Upper lobe of left lung (tissue), 6 donors: ENCODE data around the gene C19orf85. TPM values are rescaled to one million over a fixed set of nuclear protein-coding genes. Genes with fewer than 3 reads are reported as not detected.

Source experiments
- ATAC-seq, 2 donors: fragments of 200-7000 bp; cut with Tn5 transposase; one replicate each; pipeline ENCODE4 v1.9.1; 2022; ENCODE audit warnings: mild to moderate bottlenecking in 2 of 2, moderate library complexity in 2 of 2; ENCODE audit not compliant: low FRiP score in 2 of 2
- DNase-seq, 2 donors: peaks; one replicate each; pipeline ENCODE4 v3.0.0-alpha.2; 2019 to 2020
- H3K27ac ChIP-seq, 4 donors: fragments of 200-600 bp; sonication (generic); one replicate each; pipeline ENCODE4 v1.5.1; 2016 to 2019
- H3K27me3 ChIP-seq, 4 donors: fragments of 200-600 bp; sonication (generic); one replicate each; pipeline ENCODE4 v1.5.1; 2017 to 2019
- H3K36me3 ChIP-seq, 4 donors: fragments of 200-600 bp; sonication (generic); one replicate each; pipeline ENCODE4 v1.5.1; 2016 to 2019
- H3K4me1 ChIP-seq, 4 donors: fragments of 200-600 bp; sonication (generic); one replicate each; pipeline ENCODE4 v1.5.1; 2018 to 2019
- H3K4me3 ChIP-seq, 4 donors: fragments of 200-600 bp; sonication (generic); one replicate each; pipeline ENCODE4 v1.5.1; 2017 to 2019; ENCODE audit warnings: mild to moderate bottlenecking in 2 of 4, moderate library complexity in 1 of 4
- H3K9me3 ChIP-seq, 4 donors: fragments of 200-600 bp; sonication (generic); one replicate each; pipeline ENCODE4 v1.5.1; 2018 to 2019
- EP300 ChIP-seq, 4 donors: sonication (generic); formaldehyde crosslinking; IDR thresholded peaks; one replicate each; pipeline ENCODE4 v1.5.1; 2017; ENCODE audit warnings: antibody characterized with exemption in 4 of 4, control low read depth in 2 of 4
- POLR2A ChIP-seq, 4 donors: fragments of 450-650 bp; IDR thresholded peaks; one replicate each; pipeline ENCODE4 v1.5.1; 2016 to 2017; ENCODE audit warnings: antibody characterized with exemption in 4 of 4, mild to moderate bottlenecking in 2 of 4
- POLR2AphosphoS5 ChIP-seq, 2 donors: sonication (generic); formaldehyde crosslinking; IDR thresholded peaks; one replicate each; pipeline ENCODE4 v1.5.1; 2017; ENCODE audit warnings: antibody characterized with exemption in 2 of 2
- WGBS, 2 donors: methylation state at CpG; one replicate each; pipeline ENCODE4 v1.1.5; 2017 to 2018; 5-methylcytosine and 5-hydroxymethylcytosine counted together
- total RNA-seq, 6 donors: library from RNA; depleted of rRNA in 4 of 6; stranded (reverse); fragments of >200 nt in 4 of 6; gene quantifications; one replicate each; pipeline versions ENCODE4 v1.1.0 to v1.2.1, GENCODE V29; 2016 to 2021
- TF ChIP-seq, protein P1 (sequence below), 6 experiments: fragments of 450-650 bp in 4 of 6; fragments of 200-600 bp in 2 of 6; sonication (generic) in 2 of 6; IDR thresholded peaks; one replicate each; pipeline ENCODE4 v1.5.1; 2016 to 2019; ENCODE audit warnings: antibody characterized with exemption in 6 of 6
- donor health status: DM: no; HTN: no; CAD: no; lungs with moderate emphysema.
- donor health status: DM: no; HTN: yes; CAD: no; lungs with severe emphysema.

Gene C19orf85
- total RNA-seq, 6 donors from 2014 or later, result not detected

DNA sequence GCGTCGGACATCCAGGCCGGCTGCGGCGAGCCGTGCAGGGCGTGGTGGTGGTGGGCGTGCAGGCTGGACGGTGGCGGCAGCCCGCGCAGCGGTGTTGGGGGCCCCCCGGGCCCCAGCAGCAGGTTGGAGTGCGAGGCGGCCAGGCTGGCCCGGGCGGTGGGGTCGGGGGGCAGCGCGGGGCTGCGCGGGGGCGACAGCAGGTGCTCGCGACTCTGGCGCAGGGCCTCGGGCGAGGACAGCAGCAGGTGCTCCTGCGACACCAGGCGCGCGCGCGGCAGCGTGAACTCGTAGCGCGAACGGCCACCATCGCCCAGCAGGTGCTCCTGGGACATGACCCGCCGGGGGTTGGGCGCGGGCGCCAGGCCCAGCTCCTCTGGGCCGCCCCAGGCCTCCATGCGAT is 31.3 kb downstream of the C19orf85 start:
- Histone ChIP-seq H3K4me3 (no peak overlapping the region), H3K9me3 (no peaks in the 10 kb centered on the region), H3K36me3 (no peaks in the 10 kb centered on the region), H3K27me3 (peaks cover 0 to 34% (median 5%) of the 10 kb centered on the region in 4 donors), H3K27ac (no peak overlapping the region), H3K4me1 (no peaks in the 10 kb centered on the region)
- TF ChIP-seq, protein P1, sequence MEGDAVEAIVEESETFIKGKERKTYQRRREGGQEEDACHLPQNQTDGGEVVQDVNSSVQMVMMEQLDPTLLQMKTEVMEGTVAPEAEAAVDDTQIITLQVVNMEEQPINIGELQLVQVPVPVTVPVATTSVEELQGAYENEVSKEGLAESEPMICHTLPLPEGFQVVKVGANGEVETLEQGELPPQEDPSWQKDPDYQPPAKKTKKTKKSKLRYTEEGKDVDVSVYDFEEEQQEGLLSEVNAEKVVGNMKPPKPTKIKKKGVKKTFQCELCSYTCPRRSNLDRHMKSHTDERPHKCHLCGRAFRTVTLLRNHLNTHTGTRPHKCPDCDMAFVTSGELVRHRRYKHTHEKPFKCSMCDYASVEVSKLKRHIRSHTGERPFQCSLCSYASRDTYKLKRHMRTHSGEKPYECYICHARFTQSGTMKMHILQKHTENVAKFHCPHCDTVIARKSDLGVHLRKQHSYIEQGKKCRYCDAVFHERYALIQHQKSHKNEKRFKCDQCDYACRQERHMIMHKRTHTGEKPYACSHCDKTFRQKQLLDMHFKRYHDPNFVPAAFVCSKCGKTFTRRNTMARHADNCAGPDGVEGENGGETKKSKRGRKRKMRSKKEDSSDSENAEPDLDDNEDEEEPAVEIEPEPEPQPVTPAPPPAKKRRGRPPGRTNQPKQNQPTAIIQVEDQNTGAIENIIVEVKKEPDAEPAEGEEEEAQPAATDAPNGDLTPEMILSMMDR (IDR thresholded peaks at IDR 0.05), result no peak
- no peak for TF ChIP-seq POLR2A (IDR thresholded peaks at IDR 0.05)
- TF ChIP-seq POLR2AphosphoS5 (IDR thresholded peaks at IDR 0.05), result no peak
- no peak for TF ChIP-seq EP300 (IDR thresholded peaks at IDR 0.05)
- DNase-seq, result peak in 1 of 2 donors; percentile 75
- ATAC-seq, result no peak
- WGBS, 2 donors, result 10 to 19% methylated on average over 9 to 24 of the region's 48 CpGs

DNA sequence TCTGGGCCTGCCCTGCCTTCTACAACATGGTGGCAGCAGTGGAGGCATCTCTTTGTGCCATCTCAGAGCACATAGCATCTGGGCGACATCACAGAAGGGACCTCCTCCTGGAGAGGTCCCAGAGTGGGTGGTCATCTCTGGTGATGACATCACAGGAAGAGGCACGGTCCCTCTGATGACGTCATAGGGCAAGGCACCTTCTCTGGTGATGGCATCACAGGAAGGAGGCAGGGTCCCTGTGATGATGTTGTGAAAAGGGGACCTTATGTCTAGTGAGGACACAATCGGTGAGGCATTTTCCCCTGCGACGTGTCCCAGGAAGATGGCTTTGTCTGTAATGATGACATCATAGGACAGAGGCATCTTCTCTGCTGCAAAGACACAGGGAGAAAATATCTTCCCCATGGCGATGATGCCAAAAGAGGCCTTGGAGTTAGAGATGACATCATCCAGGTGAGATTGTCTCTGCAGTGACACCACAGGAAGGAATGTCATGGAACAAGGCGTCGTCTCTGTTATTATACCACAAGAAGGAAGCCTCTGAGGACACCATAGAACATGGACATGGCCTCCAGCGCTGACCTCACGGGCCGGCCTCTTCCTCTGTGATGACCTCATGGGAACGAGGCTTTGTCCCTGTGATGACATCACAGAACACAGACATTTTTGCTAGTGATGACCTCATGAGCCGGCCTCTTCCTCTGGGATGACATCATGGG is 32.2 kb downstream of the C19orf85 start:
- no peak for DNase-seq
- 88 to 93% methylated on average over 11 to 14 of the region's 14 CpGs for WGBS, 2 donors
- no peak overlapping the region for H3K27ac ChIP-seq
- no peak for ATAC-seq
- H3K4me1 ChIP-seq, result no peaks in the 10 kb centered on the region
- no peak for TF ChIP-seq EP300 (IDR thresholded peaks at IDR 0.05)
- TF ChIP-seq POLR2A (IDR thresholded peaks at IDR 0.05), result no peak
- TF ChIP-seq POLR2AphosphoS5 (IDR thresholded peaks at IDR 0.05), result no peak
- TF ChIP-seq, protein P1 (IDR thresholded peaks at IDR 0.05), result no peak
- H3K36me3 ChIP-seq, result no peaks in the 10 kb centered on the region
- no peak overlapping the region for H3K4me3 ChIP-seq
- H3K27me3 ChIP-seq, result peaks cover 0 to 29% (median 5%) of the 10 kb centered on the region in 4 donors
- no peaks in the 10 kb centered on the region for H3K9me3 ChIP-seq

DNA sequence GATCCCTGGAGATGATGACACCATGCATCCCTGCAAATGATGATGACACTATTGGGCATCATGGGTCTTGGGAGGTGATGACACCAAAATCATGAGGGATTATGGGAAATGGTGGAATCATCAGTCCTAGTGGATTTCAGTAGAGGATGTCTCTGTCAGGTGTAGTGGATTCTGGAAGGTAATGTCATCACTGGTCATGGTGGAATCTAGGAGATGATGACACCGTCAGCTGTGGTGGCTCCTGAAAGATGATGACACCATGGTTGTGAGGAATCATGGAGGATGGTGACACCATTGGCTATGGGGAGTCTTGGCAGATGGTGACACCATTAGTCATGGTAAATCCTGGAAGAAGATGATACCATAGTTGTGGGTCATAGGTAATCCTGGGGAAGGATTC is 33.4 kb downstream of the C19orf85 start:
- no peaks in the 10 kb centered on the region for H3K36me3 ChIP-seq
- TF ChIP-seq POLR2A (IDR thresholded peaks at IDR 0.05) (no peak), EP300 (IDR thresholded peaks at IDR 0.05) (no peak), POLR2AphosphoS5 (IDR thresholded peaks at IDR 0.05) (no peak)
- TF ChIP-seq, protein P1 (IDR thresholded peaks at IDR 0.05), result no peak
- WGBS, 2 donors, result 100% methylated on average over 1 of the region's 1 CpG
- ATAC-seq, result no peak
- no peaks in the 10 kb centered on the region for H3K9me3 ChIP-seq
- H3K4me3 ChIP-seq, result no peak overlapping the region
- peaks cover 0 to 29% (median 5%) of the 10 kb centered on the region in 4 donors for H3K27me3 ChIP-seq
- H3K4me1 ChIP-seq, result no peaks in the 10 kb centered on the region
- no peak overlapping the region for H3K27ac ChIP-seq
- no peak for DNase-seq

DNA sequence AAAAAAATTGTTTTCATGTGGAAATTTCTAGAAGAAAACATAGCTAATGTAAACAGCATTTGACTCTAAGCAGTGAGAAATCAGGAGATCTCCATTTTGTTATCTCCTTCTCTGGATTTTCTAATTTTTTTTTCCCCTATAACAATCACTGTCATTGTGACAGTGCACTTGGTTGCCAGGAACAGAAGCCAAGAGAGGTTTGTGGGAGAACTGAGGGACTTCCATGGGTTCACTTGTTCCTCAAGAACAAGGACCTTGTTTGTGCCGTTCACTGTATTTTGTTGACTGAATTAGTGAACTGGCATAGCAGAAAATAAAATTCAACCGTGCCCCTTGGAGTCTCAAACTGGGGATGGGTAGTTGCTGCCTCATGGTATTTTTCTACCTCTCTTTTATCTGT is 38.5 kb downstream of the C19orf85 start:
- Histone ChIP-seq H3K27me3 (peaks cover 0 to 8% (median 0%) of the 10 kb centered on the region in 4 donors), H3K36me3 (no peaks in the 10 kb centered on the region), H3K9me3 (no peaks in the 10 kb centered on the region), H3K4me3 (no peak overlapping the region), H3K27ac (no peak overlapping the region), H3K4me1 (no peaks in the 10 kb centered on the region)
- ATAC-seq, result no peak
- WGBS, 2 donors, result 63 to 70% methylated on average over 2 of the region's 2 CpGs
- TF ChIP-seq, protein P1 (IDR thresholded peaks at IDR 0.05), result no peak
- TF ChIP-seq POLR2A (IDR thresholded peaks at IDR 0.05), result no peak
- TF ChIP-seq EP300 (IDR thresholded peaks at IDR 0.05), result no peak
- no peak for TF ChIP-seq POLR2AphosphoS5 (IDR thresholded peaks at IDR 0.05)
- DNase-seq, result no peak

DNA sequence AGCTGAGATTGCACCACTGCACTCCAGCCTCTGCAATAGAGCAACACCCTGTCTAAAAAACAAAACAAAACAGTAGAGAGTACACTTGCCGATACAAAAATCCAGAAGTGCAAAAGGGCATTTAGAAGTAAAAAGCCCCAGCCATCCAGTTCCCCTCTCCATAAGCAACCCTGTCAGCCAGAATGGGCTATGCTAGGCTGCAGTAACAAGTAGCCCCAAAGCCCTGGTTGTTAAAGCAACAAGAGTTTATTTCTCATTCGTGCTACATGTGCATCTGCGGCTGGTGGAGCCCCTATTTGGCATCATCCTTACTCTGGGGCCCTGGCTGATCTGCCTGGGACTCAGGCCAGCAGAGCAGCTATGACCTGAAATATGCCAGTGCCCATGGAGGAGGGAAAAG is 40.0 kb downstream of the C19orf85 start:
- DNase-seq (no peak), ATAC-seq (no peak)
- Histone ChIP-seq H3K36me3 (no peaks in the 10 kb centered on the region), H3K4me3 (no peak overlapping the region), H3K27me3 (peaks cover 0 to 5% (median 0%) of the 10 kb centered on the region in 4 donors), H3K4me1 (no peaks in the 10 kb centered on the region), H3K27ac (no peak overlapping the region), H3K9me3 (no peaks in the 10 kb centered on the region)
- 82 to 84% methylated on average over 3 of the region's 3 CpGs for WGBS, 2 donors
- TF ChIP-seq POLR2AphosphoS5 (IDR thresholded peaks at IDR 0.05) (no peak), POLR2A (IDR thresholded peaks at IDR 0.05) (no peak), EP300 (IDR thresholded peaks at IDR 0.05) (no peak)
- TF ChIP-seq, protein P1 (IDR thresholded peaks at IDR 0.05), result no peak
